IMR-90 (cell line): ENCODE data around the gene BGLAP. TPM values are rescaled to one million over a fixed set of nuclear protein-coding genes. Genes with fewer than 3 reads are reported as not detected.

Experiments used
- ATAC-seq: fragments of 200-7000 bp; cut with Tn5 transposase; 2 replicates; pipeline ENCODE4 v1.9.1; 2020; ENCODE audit warnings: low read depth, mild to moderate bottlenecking, moderate library complexity
- BruUV-seq: library from RNA; stranded (reverse); fragments of 400-500 nt; replicated peaks from 2 replicates; lab custom pipeline; 2021; lab: Mats Ljungman, UMichigan
- CTCF ChIA-PET: fragments of 300-600 bp; formaldehyde crosslinking; extraction: SDS; loops from one replicate; lab custom pipeline; 2021; ENCODE audit warnings: antibody characterized with exemption; lab: Yijun Ruan, JAX
- POLR2A ChIA-PET: fragments of 300-600 bp; sonication (Branson Sonifier 250); formaldehyde crosslinking; loops from one replicate; lab custom pipeline; 2022; ENCODE audit warnings: antibody characterized with exemption; ENCODE audit not compliant: unreplicated experiment; lab: Charles Lee
- DNase-seq: peaks from one replicate; pipeline ENCODE4 v3.0.0; 2013
- H2AFZ ChIP-seq: replicated peaks from 2 replicates; pipeline ENCODE3; 2013; ENCODE audit warnings: low read length, mild to moderate bottlenecking; ENCODE audit not compliant: poor library complexity
- H2AK5ac ChIP-seq: 2 replicates; pipeline ENCODE4 v1.6.1; 2013; ENCODE audit warnings: low read depth, low read length, inconsistent platforms
- H2AK9ac ChIP-seq: replicated peaks from 2 replicates; pipeline ENCODE3; 2013; ENCODE audit warnings: mild to moderate bottlenecking, low read depth, low read length, moderate library complexity; ENCODE audit not compliant: poor library complexity
- H2BK120ac ChIP-seq: 2 replicates; pipeline ENCODE4 v1.6.1; 2013; ENCODE audit warnings: low read depth, low read length, inconsistent platforms
- H2BK15ac ChIP-seq: 3 replicates; pipeline ENCODE4 v1.6.1; 2013; ENCODE audit warnings: low read depth, low read length, inconsistent platforms
- H2BK20ac ChIP-seq: 2 replicates; pipeline ENCODE4 v1.6.1; 2013; ENCODE audit warnings: low read depth, mild to moderate bottlenecking, inconsistent platforms, low read length, moderate library complexity
- H2BK5ac ChIP-seq: 2 replicates; pipeline ENCODE4 v1.6.1; 2013; ENCODE audit warnings: mild to moderate bottlenecking, low read depth, low read length, inconsistent platforms; ENCODE audit not compliant: poor library complexity, severe bottlenecking
- H3K14ac ChIP-seq: replicated peaks from 2 replicates; pipeline ENCODE4 v1.6.1; 2013; ENCODE audit warnings: low read depth, low read length, inconsistent platforms
- H3K18ac ChIP-seq: 2 replicates; pipeline ENCODE4 v1.6.1; 2013; ENCODE audit warnings: low read depth, low read length, control low read depth
- H3K23ac ChIP-seq: 2 replicates; pipeline ENCODE4 v1.6.1; 2013; ENCODE audit warnings: low read depth, low read length, inconsistent platforms
- H3K27ac ChIP-seq: 2 replicates; pipeline ENCODE4 v1.5.1; 2013; ENCODE audit warnings: mild to moderate bottlenecking, control low read depth, low read length; ENCODE audit not compliant: insufficient read depth
- H3K27me3 ChIP-seq: 2 replicates; pipeline ENCODE4 v1.6.1; 2013; ENCODE audit warnings: low read length; ENCODE audit not compliant: control insufficient read depth, insufficient read depth
- H3K36me3 ChIP-seq: 2 replicates; pipeline ENCODE4 v1.6.1; 2013; ENCODE audit warnings: low read length, mixed read lengths; ENCODE audit not compliant: control insufficient read depth, insufficient read depth
- H3K4ac ChIP-seq: 2 replicates; pipeline ENCODE4 v1.6.1; 2013; ENCODE audit warnings: low read depth, low read length, inconsistent platforms
- H3K4me1 ChIP-seq: 2 replicates; pipeline ENCODE4 v1.6.1; 2013; ENCODE audit warnings: low read length, mixed read lengths; ENCODE audit not compliant: control insufficient read depth, insufficient read depth
- H3K4me2 ChIP-seq: 2 replicates; pipeline ENCODE4 v1.6.1; 2013; ENCODE audit warnings: low read depth, mild to moderate bottlenecking, control low read depth, low read length, moderate library complexity
- H3K4me3 ChIP-seq: 2 replicates; pipeline ENCODE4 v1.5.1; 2013; ENCODE audit warnings: low read depth, mild to moderate bottlenecking, control low read depth, low read length, moderate library complexity; ENCODE audit not compliant: insufficient read depth
- H3K56ac ChIP-seq: 2 replicates; pipeline ENCODE4 v1.6.1; 2013; ENCODE audit warnings: low read length, inconsistent platforms; ENCODE audit not compliant: insufficient read depth; ENCODE audit errors: extremely low read depth
- H3K79me1 ChIP-seq, 2 experiments: 2 replicates each; pipeline ENCODE4 v1.6.1; 2013; ENCODE audit warnings: low read length in 2 of 2, inconsistent platforms in 1 of 2, low read depth in 1 of 2
- H3K9ac ChIP-seq: 2 replicates; pipeline ENCODE4 v1.6.1; 2013; ENCODE audit warnings: low read depth, low read length, control low read depth
- H3K9me1 ChIP-seq: 2 replicates; pipeline ENCODE4 v1.6.1; 2013; ENCODE audit warnings: low read length, inconsistent platforms; ENCODE audit not compliant: insufficient read depth
- H3K9me3 ChIP-seq: 2 replicates; pipeline ENCODE4 v1.6.1; 2013; ENCODE audit warnings: low read length; ENCODE audit not compliant: control insufficient read depth, insufficient read depth
- H4K20me1 ChIP-seq: 2 replicates; pipeline ENCODE4 v1.6.1; 2013; ENCODE audit warnings: low read length, inconsistent platforms; ENCODE audit not compliant: insufficient read depth
- H4K5ac ChIP-seq: 2 replicates; pipeline ENCODE4 v1.6.1; 2013; ENCODE audit warnings: mild to moderate bottlenecking, low read depth, low read length, control low read depth
- H4K8ac ChIP-seq, 2 experiments: 2 replicates each; pipeline ENCODE4 v1.6.1; 2013; ENCODE audit warnings: low read depth in 2 of 2, low read length in 2 of 2, control low read depth in 1 of 2, inconsistent platforms in 1 of 2
- H4K91ac ChIP-seq: 2 replicates; pipeline ENCODE4 v1.6.1; 2013; ENCODE audit warnings: low read depth, low read length, inconsistent platforms; ENCODE audit not compliant: insufficient read depth
- BHLHE40 ChIP-seq: fragments of 150-350 bp; IDR thresholded peaks from 2 replicates; pipeline ENCODE4 v1.6.1; 2016; ENCODE audit warnings: mild to moderate bottlenecking, low read depth, low read length
- CEBPB ChIP-seq: IDR thresholded peaks from 2 replicates; pipeline ENCODE4 v1.6.1; 2012; ENCODE audit warnings: low read depth, low read length, improper control_type of control experiment
- CHD1 ChIP-seq: IDR thresholded peaks from 2 replicates; pipeline ENCODE4 v1.6.1; 2012; ENCODE audit warnings: low read depth, low read length, improper control_type of control experiment
- CTCF ChIP-seq: conservative IDR thresholded peaks from 2 replicates; pipeline ENCODE4 v1.5.1; 2012; ENCODE audit warnings: mild to moderate bottlenecking, low read depth, low read length, improper control_type of control experiment
- ELK1 ChIP-seq: fragments of 150-350 bp; IDR thresholded peaks from 2 replicates; pipeline ENCODE4 v1.6.1; 2016; ENCODE audit warnings: low read depth, mild to moderate bottlenecking, low read length, moderate library complexity, borderline replicate concordance
- MAFK ChIP-seq: IDR thresholded peaks from 2 replicates; pipeline ENCODE4 v1.6.1; 2012; ENCODE audit warnings: low read depth, low read length, improper control_type of control experiment
- MAZ ChIP-seq: IDR thresholded peaks from 2 replicates; pipeline ENCODE4 v1.6.1; 2012; ENCODE audit warnings: low read depth, mild to moderate bottlenecking, low read length, improper control_type of control experiment, moderate library complexity, borderline replicate concordance
- MXI1 ChIP-seq: IDR thresholded peaks from 2 replicates; pipeline ENCODE4 v1.6.1; 2012; ENCODE audit warnings: low read depth, mild to moderate bottlenecking, low read length, moderate library complexity, borderline replicate concordance
- NFE2L2 ChIP-seq: fragments of 150-350 bp; IDR thresholded peaks from 2 replicates; pipeline ENCODE4 v1.6.1; 2016; ENCODE audit warnings: low read depth, mild to moderate bottlenecking, low read length
- POLR2A ChIP-seq: IDR thresholded peaks from 2 replicates; pipeline ENCODE4 v1.6.1; 2012; ENCODE audit warnings: mild to moderate bottlenecking, low read depth, low read length
- RCOR1 ChIP-seq: IDR thresholded peaks from 2 replicates; pipeline ENCODE4 v1.6.1; 2012; ENCODE audit warnings: mild to moderate bottlenecking, low read length, improper control_type of control experiment; ENCODE audit not compliant: insufficient replicate concordance
- RFX5 ChIP-seq: IDR thresholded peaks from 2 replicates; pipeline ENCODE4 v1.8.0; 2012; ENCODE audit warnings: low read depth, mild to moderate bottlenecking, low read length, moderate library complexity
- WGBS, 2 experiments: methylation state at CpG; one replicate each; pipeline versions ENCODE4 v1.1.5 to v1.1.7; 2013; ENCODE audit warnings: missing lambda C conversion rate in 2 of 2; ENCODE audit not compliant: insufficient read length in 1 of 2; ENCODE audit errors: extremely low coverage in 2 of 2; 5-methylcytosine and 5-hydroxymethylcytosine counted together
- dilution Hi-C: fragments of 300-500 bp; cut with HindIII; formaldehyde crosslinking; loops from one replicate; pipeline ENCODE4 v1.14.3; 2018; ENCODE audit warnings: low sequenced_read_pairs; ENCODE audit not compliant: unreplicated experiment
- in situ Hi-C: fragments of 300-500 bp; cut with MboI; formaldehyde crosslinking; loops from 3 replicates; pipeline ENCODE4 v1.14.3; 2019; ENCODE audit warnings: low sequenced_read_pairs, inconsistent platforms, mixed read lengths
- intact Hi-C: fragments of 100-400 bp; cut with micrococcal nuclease; formaldehyde crosslinking; loops from 2 replicates; pipeline ENCODE4 v1.10.0; 2022
- polyA plus RNA-seq, 3 experiments: library from polyadenylated mRNA; depleted of rRNA; stranded (reverse); fragments of >200 nt; gene quantifications; 2 replicates each; pipeline ENCODE4 v1.2.3, GENCODE V29; 2012; ENCODE audit warnings: low replicate concordance in 1 of 3
- total RNA-seq: library from RNA; depleted of rRNA; stranded (reverse); fragments of >200 nt; gene quantifications from 2 replicates; pipeline ENCODE4 v1.2.3, GENCODE V29; 2012

Gene BGLAP
- total and polyA plus RNA-seq, 2 of the 4 experiments (the other 2 are of a cell fraction) = 0.67 TPM; not detected in 1

- Histone ChIP-seq H4K8ac (no peak overlapping the region), H2BK5ac (no peak overlapping the region), H3K18ac (no peak overlapping the region), H3K9me1 (peaks cover 4% of the 10 kb centered on the region; the same call in 1 of the 2 replicates), H3K4me2 (no peak overlapping the region), H3K27ac (no peak overlapping the region), H2BK20ac (no peak overlapping the region), H3K4me1 (peaks cover 3% of the 10 kb centered on the region), H4K5ac (no peak overlapping the region), H3K14ac (no peak overlapping the region), H4K20me1 (peaks cover 15% of the 10 kb centered on the region), H3K23ac (no peak overlapping the region), H4K91ac (no peak overlapping the region), H2BK120ac (no peak overlapping the region), H3K4me3 (no peak overlapping the region), H2AK9ac (no peak overlapping the region), H2AFZ (no peak overlapping the region), H3K9ac (no peak overlapping the region), H3K27me3 (no peaks in the 10 kb centered on the region), H2AK5ac (no peak overlapping the region), H3K79me1 (peaks cover 14 to 37% of the 10 kb centered on the region in 2 experiments), H3K9me3 (no peaks in the 10 kb centered on the region), H2BK15ac (no peak overlapping the region), H3K36me3 (peaks cover 71% of the 10 kb centered on the region), H3K4ac (no peak overlapping the region), H3K56ac (no peak overlapping the region)
- no TSS peak for BruUV-seq
- no CpG with 5 or more reads among the region's 2 CpGs for WGBS, 2 experiments
- dilution Hi-C loops = no loop called here
- ATAC-seq = no peak
- in situ Hi-C loops = no loop called here
- TF ChIP-seq RCOR1 = no peak
- TF ChIP-seq MAFK = no peak
- TF ChIP-seq RFX5 = no peak
- TF ChIP-seq NFE2L2 = no peak
- TF ChIP-seq CHD1 = no peak
- TF ChIP-seq POLR2A = no peak
- no peak for TF ChIP-seq CTCF
- no peak for TF ChIP-seq ELK1
- TF ChIP-seq MXI1 = no peak
- no peak for TF ChIP-seq BHLHE40
- no peak for TF ChIP-seq CEBPB
- no peak for TF ChIP-seq MAZ
- no peak for DNase-seq
- intact Hi-C loops = no loop called here
- POLR2A ChIA-PET = no interaction called here
- CTCF ChIA-PET = no interaction called here
Observed at GRCh38 chr1:156257711-156258110, 15.7 kb downstream of the BGLAP start.
